Lower leg skin (tissue), 3 donors: ENCODE data around the gene ARL5C.

ENCODE experiments used
- POLR2A ChIP-seq, 2 donors: fragments of 450-650 bp; IDR thresholded peaks; one replicate each; pipeline ENCODE4 v1.6.1; 2016 to 2017; ENCODE audit warnings: antibody characterized with exemption in 2 of 2, mild to moderate bottlenecking in 1 of 2, moderate library complexity in 1 of 2
- TF ChIP-seq, protein P1 (sequence below), 3 donors: fragments of 450-650 bp; IDR thresholded peaks; one replicate each; pipeline ENCODE4 v1.5.1; 2016; ENCODE audit warnings: antibody characterized with exemption in 3 of 3, mild to moderate bottlenecking in 3 of 3, moderate library complexity in 2 of 3

DNA sequence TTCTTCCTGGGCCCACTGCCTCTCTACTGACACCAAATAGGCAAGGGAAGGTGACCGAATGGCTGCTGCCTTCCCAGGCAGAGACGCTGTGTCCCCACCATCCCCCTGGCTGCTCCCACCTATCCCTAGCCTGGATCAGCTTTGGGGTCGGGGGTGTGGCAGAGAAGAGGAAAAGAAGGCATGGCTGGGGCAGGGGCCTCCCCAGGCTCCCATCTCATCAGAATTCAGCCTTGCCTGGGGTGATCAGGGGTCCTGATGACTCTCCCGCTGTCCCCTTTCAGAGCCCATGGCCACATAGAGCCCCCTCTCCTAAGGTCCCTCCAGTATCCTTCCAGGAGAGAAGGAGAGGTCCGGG, 15.2 kb downstream of the ARL5C start:
- TF ChIP-seq POLR2A (IDR thresholded peaks at IDR 0.05): no peak
- TF ChIP-seq, protein P1, sequence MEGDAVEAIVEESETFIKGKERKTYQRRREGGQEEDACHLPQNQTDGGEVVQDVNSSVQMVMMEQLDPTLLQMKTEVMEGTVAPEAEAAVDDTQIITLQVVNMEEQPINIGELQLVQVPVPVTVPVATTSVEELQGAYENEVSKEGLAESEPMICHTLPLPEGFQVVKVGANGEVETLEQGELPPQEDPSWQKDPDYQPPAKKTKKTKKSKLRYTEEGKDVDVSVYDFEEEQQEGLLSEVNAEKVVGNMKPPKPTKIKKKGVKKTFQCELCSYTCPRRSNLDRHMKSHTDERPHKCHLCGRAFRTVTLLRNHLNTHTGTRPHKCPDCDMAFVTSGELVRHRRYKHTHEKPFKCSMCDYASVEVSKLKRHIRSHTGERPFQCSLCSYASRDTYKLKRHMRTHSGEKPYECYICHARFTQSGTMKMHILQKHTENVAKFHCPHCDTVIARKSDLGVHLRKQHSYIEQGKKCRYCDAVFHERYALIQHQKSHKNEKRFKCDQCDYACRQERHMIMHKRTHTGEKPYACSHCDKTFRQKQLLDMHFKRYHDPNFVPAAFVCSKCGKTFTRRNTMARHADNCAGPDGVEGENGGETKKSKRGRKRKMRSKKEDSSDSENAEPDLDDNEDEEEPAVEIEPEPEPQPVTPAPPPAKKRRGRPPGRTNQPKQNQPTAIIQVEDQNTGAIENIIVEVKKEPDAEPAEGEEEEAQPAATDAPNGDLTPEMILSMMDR (IDR thresholded peaks at IDR 0.05): no peak
